Measurements from ENCODE around the gene LCOR.

DNA sequence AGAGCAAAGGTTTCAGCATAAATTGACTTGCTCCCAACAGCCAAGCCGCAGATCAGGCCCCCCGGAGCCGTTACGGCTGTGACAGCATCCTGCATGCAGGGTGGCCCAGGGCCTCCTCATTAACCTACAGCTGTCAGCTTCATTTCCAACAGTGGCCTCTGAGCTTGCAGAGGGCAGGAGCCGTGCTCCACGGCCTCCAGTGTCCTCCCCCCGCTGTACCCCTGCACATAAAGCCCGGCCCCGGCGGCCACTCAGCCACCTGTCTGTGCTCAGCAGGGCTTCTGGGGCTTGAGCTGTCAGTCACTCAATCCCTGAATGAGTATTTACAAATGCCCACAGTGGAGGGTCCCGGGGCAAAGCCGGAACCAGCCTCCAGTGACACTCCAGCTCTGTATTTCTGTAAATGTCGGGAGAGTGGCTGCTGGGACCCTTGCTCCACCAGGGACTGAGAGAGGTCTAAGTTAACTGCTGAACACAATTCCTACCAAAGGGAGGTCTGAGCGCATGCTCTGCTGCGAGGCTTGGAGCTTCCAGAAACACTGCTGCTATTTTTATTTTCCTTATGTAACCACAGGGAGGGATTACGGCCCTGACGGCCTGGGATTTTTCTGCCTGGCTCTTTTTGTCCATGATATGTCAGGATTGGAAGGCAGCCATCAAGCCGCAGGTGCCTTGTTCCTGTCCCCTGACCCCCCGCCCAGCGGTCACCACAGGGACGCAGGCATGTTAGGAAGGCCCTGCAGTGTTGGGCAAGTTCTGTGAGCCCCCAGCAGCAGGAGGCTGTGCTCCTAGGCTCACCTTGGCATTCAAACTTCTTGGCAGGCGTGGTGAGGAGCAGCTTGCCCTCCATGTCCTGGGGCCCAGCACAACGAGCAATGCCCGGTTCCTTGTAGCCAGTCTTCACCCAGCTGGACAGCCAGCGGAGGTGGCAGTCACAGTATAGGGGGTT is 188.6 kb downstream of the LCOR start:
- TF ChIP-seq, protein P1, sequence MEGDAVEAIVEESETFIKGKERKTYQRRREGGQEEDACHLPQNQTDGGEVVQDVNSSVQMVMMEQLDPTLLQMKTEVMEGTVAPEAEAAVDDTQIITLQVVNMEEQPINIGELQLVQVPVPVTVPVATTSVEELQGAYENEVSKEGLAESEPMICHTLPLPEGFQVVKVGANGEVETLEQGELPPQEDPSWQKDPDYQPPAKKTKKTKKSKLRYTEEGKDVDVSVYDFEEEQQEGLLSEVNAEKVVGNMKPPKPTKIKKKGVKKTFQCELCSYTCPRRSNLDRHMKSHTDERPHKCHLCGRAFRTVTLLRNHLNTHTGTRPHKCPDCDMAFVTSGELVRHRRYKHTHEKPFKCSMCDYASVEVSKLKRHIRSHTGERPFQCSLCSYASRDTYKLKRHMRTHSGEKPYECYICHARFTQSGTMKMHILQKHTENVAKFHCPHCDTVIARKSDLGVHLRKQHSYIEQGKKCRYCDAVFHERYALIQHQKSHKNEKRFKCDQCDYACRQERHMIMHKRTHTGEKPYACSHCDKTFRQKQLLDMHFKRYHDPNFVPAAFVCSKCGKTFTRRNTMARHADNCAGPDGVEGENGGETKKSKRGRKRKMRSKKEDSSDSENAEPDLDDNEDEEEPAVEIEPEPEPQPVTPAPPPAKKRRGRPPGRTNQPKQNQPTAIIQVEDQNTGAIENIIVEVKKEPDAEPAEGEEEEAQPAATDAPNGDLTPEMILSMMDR (IDR thresholded peaks at IDR 0.05 in 4 of 5, conservative IDR thresholded peaks at IDR 0.05 in 1 of 5) = no peak
- peak in 1 of 2 donors; percentile 21 for TF ChIP-seq POLR2A (IDR thresholded peaks at IDR 0.05)
